IPS DF 4.7 (cell line): Measurements from ENCODE around the gene CREG1.

Experiments used
- DNase-seq: peaks from one replicate; pipeline ENCODE4 v3.0.0-alpha.2; 2013; ENCODE audit warnings: low spot score; ENCODE audit errors: extremely low read depth

Gene CREG1

GRCh38 chr1:167509587-167509986 is 44.0 kb downstream of the CREG1 start:
- no peak for DNase-seq

GRCh38 chr1:167507719-167508118 is 45.8 kb downstream of the CREG1 start:
- no peak for DNase-seq

GRCh38 chr1:167504467-167504827 is 49.1 kb downstream of the CREG1 start:
- no peak for DNase-seq

- no peak for DNase-seq
These were observed 49.7 kb downstream of the CREG1 start for GRCh38 chr1:167503626-167504466.

GRCh38 chr1:167502719-167503462 is 50.7 kb downstream of the CREG1 start:
- no peak for DNase-seq

- DNase-seq = no peak
These were observed 51.4 kb downstream of the CREG1 start for GRCh38 chr1:167502192-167502551.

- DNase-seq = no peak
These were observed 51.9 kb downstream of the CREG1 start for GRCh38 chr1:167501515-167502191.

- DNase-seq = no peak
These were observed 53.2 kb downstream of the CREG1 start for GRCh38 chr1:167500283-167500860.

- no peak for DNase-seq
These were observed 53.9 kb downstream of the CREG1 start for GRCh38 chr1:167499664-167500101.

- no peak for DNase-seq
These were observed 54.5 kb downstream of the CREG1 start for GRCh38 chr1:167499106-167499505.

- DNase-seq = no peak
These were observed 56.6 kb downstream of the CREG1 start for GRCh38 chr1:167496797-167497619.

- DNase-seq = no peak
These were observed 60.2 kb downstream of the CREG1 start for GRCh38 chr1:167493372-167493771.

GRCh38 chr1:167492481-167492910 is 61.1 kb downstream of the CREG1 start:
- no peak for DNase-seq

GRCh38 chr1:167491586-167492461 is 61.7 kb downstream of the CREG1 start:
- DNase-seq = no peak
